ENCODE results near the gene USP40.

USP40 gene

GRCh38 chr2:233486778-233487552 lies 79.6 kb downstream of the USP40 start:
- Histone ChIP-seq H2BK120ac (ENCODE audit: low read depth, low read length) (no peak overlapping the region), H3K9ac (ENCODE audit: low read length) (no peak overlapping the region), H4K8ac (ENCODE audit: low read depth, low read length) (no peak overlapping the region), H2BK15ac (replicated peaks; ENCODE audit: low read depth) (no peak overlapping the region), H3K23ac (ENCODE audit: low read length) (no peak overlapping the region), H2AK5ac (ENCODE audit: low read length) (no peak overlapping the region), H3K79me1 (ENCODE audit: low read length) (no peaks in the 10 kb centered on the region), H3K18ac (ENCODE audit: low read length) (no peak overlapping the region), H4K5ac (ENCODE audit: low read length) (no peak overlapping the region), H3K4me2 (ENCODE audit: low read length) (no peak overlapping the region), H3K27me3 (ENCODE audit: insufficient read depth, low read length, poor library complexity) (no peaks in the 10 kb centered on the region), H3K4me1 (ENCODE audit: control insufficient read depth, low read depth, low read length) (no peaks in the 10 kb centered on the region), H3K4me3 (ENCODE audit: low read length) (no peak overlapping the region), H3K79me2 (ENCODE audit: control insufficient read depth, insufficient read depth, low read length) (no peaks in the 10 kb centered on the region), H3K56ac (ENCODE audit: low read length) (no peak overlapping the region), H2BK5ac (ENCODE audit: low read length) (no peak overlapping the region), H3K27ac (ENCODE audit: low read depth, low read length) (no peak overlapping the region), H3K36me3 (ENCODE audit: control insufficient read depth, insufficient read depth, low read length) (no peaks in the 10 kb centered on the region), H3K4ac (ENCODE audit: low read depth, low read length) (no peak overlapping the region)
- no CpG with 5 or more reads among the region's 4 CpGs for WGBS (ENCODE audit: extremely low coverage, insufficient coverage, low lambda C conversion rate)
- DNase-seq: no peak

- no peak overlapping the region for H2AK5ac ChIP-seq (ENCODE audit: low read length)
- no peak overlapping the region for H3K4me3 ChIP-seq (ENCODE audit: low read length)
- H3K18ac ChIP-seq (ENCODE audit: low read length): no peak overlapping the region
- H3K79me2 ChIP-seq (ENCODE audit: control insufficient read depth, insufficient read depth, low read length): no peaks in the 10 kb centered on the region
- H4K5ac ChIP-seq (ENCODE audit: low read length): no peak overlapping the region
- H3K4ac ChIP-seq (ENCODE audit: low read depth, low read length): no peak overlapping the region
- no peak overlapping the region for H3K27ac ChIP-seq (ENCODE audit: low read depth, low read length)
- H3K56ac ChIP-seq (ENCODE audit: low read length): no peak overlapping the region
- H3K9ac ChIP-seq (ENCODE audit: low read length): no peak overlapping the region
- no peak overlapping the region for H2BK5ac ChIP-seq (ENCODE audit: low read length)
- no peak for DNase-seq
- no peaks in the 10 kb centered on the region for H3K4me1 ChIP-seq (ENCODE audit: control insufficient read depth, low read depth, low read length)
- no peak overlapping the region for H2BK120ac ChIP-seq (ENCODE audit: low read depth, low read length)
- H3K36me3 ChIP-seq (ENCODE audit: control insufficient read depth, insufficient read depth, low read length): no peaks in the 10 kb centered on the region
- H3K79me1 ChIP-seq (ENCODE audit: low read length): no peaks in the 10 kb centered on the region
- no peak overlapping the region for H3K4me2 ChIP-seq (ENCODE audit: low read length)
- H4K8ac ChIP-seq (ENCODE audit: low read depth, low read length): no peak overlapping the region
- H2BK15ac ChIP-seq (replicated peaks; ENCODE audit: low read depth): no peak overlapping the region
- no CpG with 5 or more reads among the region's 4 CpGs for WGBS (ENCODE audit: extremely low coverage, insufficient coverage, low lambda C conversion rate)
- H3K23ac ChIP-seq (ENCODE audit: low read length): no peak overlapping the region
- no peaks in the 10 kb centered on the region for H3K27me3 ChIP-seq (ENCODE audit: insufficient read depth, low read length, poor library complexity)
These were observed 80.2 kb downstream of the USP40 start for GRCh38 chr2:233486357-233486756.

- H3K56ac ChIP-seq (ENCODE audit: low read length): no peak overlapping the region
- no peak overlapping the region for H2AK5ac ChIP-seq (ENCODE audit: low read length)
- no peak overlapping the region for H2BK15ac ChIP-seq (replicated peaks; ENCODE audit: low read depth)
- H3K4me1 ChIP-seq (ENCODE audit: control insufficient read depth, low read depth, low read length): no peaks in the 10 kb centered on the region
- no peak overlapping the region for H3K4me3 ChIP-seq (ENCODE audit: low read length)
- no peak overlapping the region for H2BK5ac ChIP-seq (ENCODE audit: low read length)
- no peaks in the 10 kb centered on the region for H3K27me3 ChIP-seq (ENCODE audit: insufficient read depth, low read length, poor library complexity)
- no peak for DNase-seq
- no peaks in the 10 kb centered on the region for H3K36me3 ChIP-seq (ENCODE audit: control insufficient read depth, insufficient read depth, low read length)
- H3K4me2 ChIP-seq (ENCODE audit: low read length): no peak overlapping the region
- H3K79me2 ChIP-seq (ENCODE audit: control insufficient read depth, insufficient read depth, low read length): no peaks in the 10 kb centered on the region
- H2BK120ac ChIP-seq (ENCODE audit: low read depth, low read length): no peak overlapping the region
- H3K27ac ChIP-seq (ENCODE audit: low read depth, low read length): no peak overlapping the region
- no peak overlapping the region for H4K5ac ChIP-seq (ENCODE audit: low read length)
- H3K9ac ChIP-seq (ENCODE audit: low read length): no peak overlapping the region
- no peak overlapping the region for H3K4ac ChIP-seq (ENCODE audit: low read depth, low read length)
- no peak overlapping the region for H3K23ac ChIP-seq (ENCODE audit: low read length)
- no peaks in the 10 kb centered on the region for H3K79me1 ChIP-seq (ENCODE audit: low read length)
- WGBS (ENCODE audit: extremely low coverage, insufficient coverage, low lambda C conversion rate): no CpG with 5 or more reads among the region's 15 CpGs
- no peak overlapping the region for H3K18ac ChIP-seq (ENCODE audit: low read length)
- H4K8ac ChIP-seq (ENCODE audit: low read depth, low read length): no peak overlapping the region
These were observed 80.9 kb downstream of the USP40 start for GRCh38 chr2:233485726-233486125.

DNA sequence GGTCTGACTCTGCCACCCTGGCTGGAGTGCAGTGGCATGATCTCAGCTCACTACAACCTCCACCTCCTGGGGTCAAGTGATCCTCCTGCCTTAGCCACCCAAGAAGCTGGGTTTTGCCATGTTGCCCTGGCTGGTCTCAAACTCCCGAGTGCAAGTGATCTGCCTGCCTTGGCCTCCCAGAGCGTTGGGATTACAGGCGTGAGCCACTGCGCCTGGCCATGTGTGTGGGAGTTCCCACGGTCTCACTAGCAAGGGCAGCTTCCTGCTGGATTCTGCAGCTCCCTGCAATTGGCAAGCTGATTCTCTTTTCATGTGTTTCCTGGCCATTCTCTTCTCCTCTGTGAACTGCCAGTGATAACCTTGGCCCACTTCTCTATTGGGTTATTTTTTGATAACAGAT lies 84.0 kb downstream of the USP40 start:
- H3K23ac ChIP-seq (ENCODE audit: low read length): no peak overlapping the region
- no peak overlapping the region for H3K18ac ChIP-seq (ENCODE audit: low read length)
- H2BK5ac ChIP-seq (ENCODE audit: low read length): no peak overlapping the region
- H4K8ac ChIP-seq (ENCODE audit: low read depth, low read length): no peak overlapping the region
- no peaks in the 10 kb centered on the region for H3K27me3 ChIP-seq (ENCODE audit: insufficient read depth, low read length, poor library complexity)
- H3K4me2 ChIP-seq (ENCODE audit: low read length): no peak overlapping the region
- H3K4ac ChIP-seq (ENCODE audit: low read depth, low read length): no peak overlapping the region
- no peak overlapping the region for H2BK120ac ChIP-seq (ENCODE audit: low read depth, low read length)
- no peak for DNase-seq
- H3K4me1 ChIP-seq (ENCODE audit: control insufficient read depth, low read depth, low read length): no peaks in the 10 kb centered on the region
- no peaks in the 10 kb centered on the region for H3K36me3 ChIP-seq (ENCODE audit: control insufficient read depth, insufficient read depth, low read length)
- H3K79me1 ChIP-seq (ENCODE audit: low read length): no peaks in the 10 kb centered on the region
- H3K4me3 ChIP-seq (ENCODE audit: low read length): no peak overlapping the region
- H2AK5ac ChIP-seq (ENCODE audit: low read length): no peak overlapping the region
- H3K9ac ChIP-seq (ENCODE audit: low read length): no peak overlapping the region
- H3K79me2 ChIP-seq (ENCODE audit: control insufficient read depth, insufficient read depth, low read length): no peaks in the 10 kb centered on the region
- WGBS (ENCODE audit: extremely low coverage, insufficient coverage, low lambda C conversion rate): no CpG with 5 or more reads among the region's 5 CpGs
- H2BK15ac ChIP-seq (replicated peaks; ENCODE audit: low read depth): no peak overlapping the region
- no peak overlapping the region for H3K27ac ChIP-seq (ENCODE audit: low read depth, low read length)
- H4K5ac ChIP-seq (ENCODE audit: low read length): no peak overlapping the region
- no peak overlapping the region for H3K56ac ChIP-seq (ENCODE audit: low read length)

DNA sequence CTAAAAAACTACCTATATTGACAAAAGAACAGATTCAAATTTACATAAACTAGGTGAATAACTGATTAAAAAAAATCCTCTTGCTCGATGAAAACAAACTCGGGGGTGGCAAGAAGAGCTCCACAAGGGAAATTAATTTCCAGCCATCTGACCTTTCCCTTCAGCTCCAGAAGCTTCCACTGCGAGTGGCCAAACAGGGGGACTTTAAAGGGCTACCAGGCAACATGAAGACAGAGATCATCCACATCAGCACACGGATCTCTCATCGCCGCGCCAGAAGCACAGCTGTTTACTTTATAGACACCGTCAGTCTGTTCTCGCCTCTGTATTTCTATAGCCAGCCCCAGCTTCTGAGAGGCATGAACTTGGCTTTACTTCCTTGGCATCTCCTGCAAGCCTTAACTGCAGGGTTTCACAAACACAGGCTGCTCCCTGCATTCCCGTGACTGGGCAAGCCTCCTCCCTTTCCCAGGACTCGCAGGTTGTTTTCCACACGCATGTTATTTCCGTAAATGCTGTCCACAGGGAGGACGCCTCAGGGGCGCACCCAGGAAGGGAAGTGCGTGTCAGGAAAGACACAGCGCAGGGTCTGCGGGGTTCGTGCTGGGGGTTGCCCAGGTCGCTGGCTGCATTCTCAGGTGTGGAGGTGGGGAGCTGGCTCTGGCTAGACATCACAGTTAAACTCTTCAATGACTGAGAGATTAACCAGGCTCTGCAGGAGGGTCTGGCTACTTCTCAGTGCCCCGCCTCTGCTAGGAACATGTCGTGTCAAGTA lies 85.0 kb downstream of the USP40 start:
- Histone ChIP-seq H4K5ac (ENCODE audit: low read length) (no peak overlapping the region), H2BK15ac (replicated peaks; ENCODE audit: low read depth) (no peak overlapping the region), H3K18ac (ENCODE audit: low read length) (no peak overlapping the region), H2BK120ac (ENCODE audit: low read depth, low read length) (no peak overlapping the region), H3K56ac (ENCODE audit: low read length) (no peak overlapping the region), H3K27me3 (ENCODE audit: insufficient read depth, low read length, poor library complexity) (no peaks in the 10 kb centered on the region), H3K4me1 (ENCODE audit: control insufficient read depth, low read depth, low read length) (no peaks in the 10 kb centered on the region), H2BK5ac (ENCODE audit: low read length) (no peak overlapping the region), H3K79me1 (ENCODE audit: low read length) (no peaks in the 10 kb centered on the region), H3K4me2 (ENCODE audit: low read length) (no peak overlapping the region), H2AK5ac (ENCODE audit: low read length) (no peak overlapping the region), H3K23ac (ENCODE audit: low read length) (no peak overlapping the region), H3K4me3 (ENCODE audit: low read length) (no peak overlapping the region), H3K9ac (ENCODE audit: low read length) (no peak overlapping the region), H3K36me3 (ENCODE audit: control insufficient read depth, insufficient read depth, low read length) (no peaks in the 10 kb centered on the region), H3K4ac (ENCODE audit: low read depth, low read length) (no peak overlapping the region), H4K8ac (ENCODE audit: low read depth, low read length) (no peak overlapping the region), H3K27ac (ENCODE audit: low read depth, low read length) (no peak overlapping the region), H3K79me2 (ENCODE audit: control insufficient read depth, insufficient read depth, low read length) (no peaks in the 10 kb centered on the region)
- no CpG with 5 or more reads among the region's 22 CpGs for WGBS (ENCODE audit: extremely low coverage, insufficient coverage, low lambda C conversion rate)
- DNase-seq: no peak

Measured in mesendoderm (in vitro differentiated cells).